GM18520 (cell line): ENCODE data around the gene PCP4L1.
"Not testable (repeated sequence)": the region's sequence is repeated elsewhere in the genome, so short reads cannot be mapped to it uniquely, and the experiment has no call there.

ENCODE experiments used
- ATAC-seq: cut with Tn5 transposase; IDR thresholded peaks from one replicate; pipeline ENCODE4 v1.9.1; 2021; ENCODE audit not compliant: unreplicated experiment

The PCP4L1 gene

DNA sequence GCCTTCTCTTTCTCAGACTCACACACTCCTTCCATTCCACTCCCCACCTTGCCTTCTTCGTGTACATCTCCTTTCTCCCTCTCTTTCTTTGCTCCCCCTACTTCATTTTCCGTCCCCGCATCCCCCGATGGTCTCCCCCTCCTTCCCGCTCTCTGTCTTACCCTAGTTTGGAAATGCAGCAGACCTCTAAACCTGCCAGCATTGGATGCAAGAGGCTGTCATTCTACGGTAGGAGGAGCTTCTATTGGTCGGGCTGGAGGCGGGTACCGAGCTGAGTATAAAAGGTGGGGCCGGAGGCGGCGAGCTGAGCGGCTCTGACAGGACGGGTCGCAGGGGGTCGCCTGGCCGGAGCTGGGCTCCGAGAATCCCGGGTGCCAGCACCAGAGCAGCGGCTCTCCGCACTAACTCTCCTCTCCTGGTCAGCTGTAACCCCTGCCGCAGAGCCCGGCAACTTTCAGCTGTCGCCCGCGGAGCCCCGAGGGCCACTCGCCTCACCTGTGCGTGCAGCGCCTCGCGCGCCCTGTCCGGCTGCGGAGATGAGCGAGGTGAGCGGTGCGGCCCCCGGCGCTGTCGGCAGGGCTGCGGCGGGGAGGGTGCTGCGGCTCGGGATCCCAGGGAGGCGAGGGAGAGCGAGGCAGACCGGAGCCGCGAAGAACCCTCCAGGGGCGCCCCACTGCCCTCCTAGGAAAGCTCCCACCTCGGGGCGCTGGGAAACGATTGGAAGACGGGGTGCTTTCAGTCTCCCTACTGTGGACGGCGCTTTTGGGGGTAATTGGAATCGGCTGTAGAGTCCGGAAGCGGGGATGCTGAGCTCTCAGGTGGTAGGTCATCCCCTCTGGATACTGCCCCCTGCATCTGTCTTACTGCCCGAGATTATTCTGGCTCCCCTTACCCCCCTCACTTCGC is at the start of gene PCP4L1:
TSS of gene PCP4L1 (plus strand) at position 307 of the 906 bp plus-strand sequence. CDS start at position 537, 230 bp downstream.
- ATAC-seq: no peak

GRCh38 chr1:161209790-161210409 is 48.6 kb upstream of the PCP4L1 start:
- ATAC-seq: no peak

GRCh38 chr1:161214369-161214768 is 44.2 kb upstream of the PCP4L1 start:
- no peak for ATAC-seq

DNA sequence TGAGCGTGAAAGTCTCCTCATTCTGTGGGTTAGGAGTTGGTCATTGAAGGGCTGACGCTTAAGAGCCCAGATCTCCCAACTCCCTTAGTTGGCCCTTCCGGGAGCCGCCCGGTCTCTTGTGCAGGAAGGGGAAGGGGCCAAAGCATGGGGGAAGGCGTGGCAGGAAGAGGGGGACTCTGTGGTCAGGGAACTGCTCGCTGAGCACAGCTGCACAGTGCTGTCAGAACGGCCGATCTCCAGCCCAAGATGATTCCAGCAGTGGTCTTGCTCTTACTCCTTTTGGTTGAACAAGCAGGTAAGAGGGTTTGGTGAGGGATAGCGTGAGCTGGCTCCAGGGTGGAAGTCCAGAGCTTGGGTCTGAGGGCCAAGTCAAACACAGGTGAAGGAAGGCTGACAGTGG is 43.5 kb upstream of the PCP4L1 start, which contains the start of gene FCER1G:
TSS of gene FCER1G (plus strand) at position 220 of the 400 bp plus-strand sequence. CDS start at position 247, 27 bp downstream.
- ATAC-seq: no peak

GRCh38 chr1:161216945-161217712 is 41.4 kb upstream of the PCP4L1 start:
- ATAC-seq: peak; percentile 75

GRCh38 chr1:161217831-161218230 is 40.7 kb upstream of the PCP4L1 start:
- no peak for ATAC-seq

- ATAC-seq: no peak
Measured at GRCh38 chr1:161218301-161219077, 40.1 kb upstream of the PCP4L1 start.

DNA sequence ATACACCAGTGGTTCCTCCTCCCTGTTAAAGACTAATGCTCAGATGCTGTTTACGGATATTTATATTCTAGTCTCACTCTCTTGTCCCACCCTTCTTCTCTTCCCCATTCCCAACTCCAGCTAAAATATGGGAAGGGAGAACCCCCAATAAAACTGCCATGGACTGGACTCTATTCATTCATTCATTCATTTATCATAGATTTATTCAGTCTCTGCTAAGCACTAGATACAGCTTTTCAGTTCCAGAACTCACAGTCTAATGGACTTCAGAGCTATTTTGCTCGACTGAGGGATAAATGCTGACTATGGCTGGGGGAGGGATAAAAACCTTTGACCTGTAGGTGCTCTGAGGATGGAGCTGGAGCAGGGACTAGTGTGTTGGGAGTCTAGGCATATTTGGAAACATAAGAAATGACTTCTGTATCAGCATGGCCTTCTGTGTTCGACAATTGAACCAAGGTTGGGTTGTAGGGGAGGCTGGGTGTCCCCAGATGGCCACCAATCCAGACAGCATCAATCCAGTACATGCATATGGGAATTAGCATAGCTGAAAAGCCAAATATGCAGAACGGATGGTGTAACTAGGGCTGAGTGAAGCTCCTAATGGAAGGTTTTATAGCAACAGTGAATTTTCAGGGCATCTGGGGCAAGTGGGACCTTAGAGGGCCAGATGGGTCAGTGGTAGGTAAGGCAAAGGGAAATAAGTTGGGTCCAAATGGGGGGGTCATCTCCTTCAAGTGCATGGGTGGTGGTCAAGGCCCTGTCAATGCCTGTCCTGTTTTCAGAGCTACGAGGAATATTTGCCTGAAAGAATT is 39.3 kb upstream of the PCP4L1 start:
- no peak for ATAC-seq

DNA sequence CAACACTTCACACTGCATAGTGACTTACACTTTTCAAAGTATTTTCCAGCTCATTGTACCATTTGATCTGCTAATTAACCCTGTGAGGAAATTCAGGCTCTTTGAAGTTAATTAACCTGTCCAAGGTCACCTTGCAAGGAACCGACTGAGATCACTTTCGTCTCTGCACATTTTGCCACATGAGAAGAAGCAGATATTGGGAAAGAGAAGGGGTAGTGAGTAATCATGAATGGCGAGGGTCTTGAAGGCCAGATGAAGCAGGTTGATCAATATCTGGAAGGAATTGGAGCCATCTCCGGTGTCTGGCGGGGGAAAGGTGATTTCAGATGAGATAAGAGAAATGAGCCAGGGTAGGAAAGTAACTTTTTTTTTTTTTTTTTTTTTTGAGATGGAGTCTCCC is 38.5 kb upstream of the PCP4L1 start:
- ATAC-seq: no peak

- ATAC-seq: no peak
Measured at GRCh38 chr1:161222175-161223019, 36.1 kb upstream of the PCP4L1 start.

GRCh38 chr1:161223805-161224694 is 34.5 kb upstream of the PCP4L1 start:
- no peak for ATAC-seq

GRCh38 chr1:161224695-161225087 is 33.9 kb upstream of the PCP4L1 start:
- not testable (repeated sequence) for ATAC-seq

DNA sequence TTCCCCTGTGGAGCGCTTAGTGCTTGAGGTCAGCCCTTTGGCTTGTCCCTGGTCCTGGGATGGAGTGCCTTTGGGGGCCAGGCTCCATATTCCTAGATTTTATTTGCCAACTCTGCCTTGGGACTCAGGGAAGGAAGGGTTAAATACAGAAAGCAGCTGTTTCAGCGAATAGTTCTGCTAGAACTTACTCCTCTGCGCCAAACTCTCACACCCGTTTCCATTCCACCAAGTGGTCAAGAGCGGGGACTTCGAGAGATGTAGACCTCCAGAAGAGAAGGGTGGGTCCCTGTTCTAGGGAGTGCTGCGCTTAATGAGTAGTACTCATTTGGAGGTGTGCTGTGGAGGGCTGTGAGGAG is 33.4 kb upstream of the PCP4L1 start:
- ATAC-seq: no peak

GRCh38 chr1:161225534-161226319 is 32.8 kb upstream of the PCP4L1 start, which contains the start of gene TOMM40L:
TOMM40L (plus strand) TSS chr1:161226060; CDS start chr1:161226490, 430 bp downstream.
- ATAC-seq: peak; percentile 94

DNA sequence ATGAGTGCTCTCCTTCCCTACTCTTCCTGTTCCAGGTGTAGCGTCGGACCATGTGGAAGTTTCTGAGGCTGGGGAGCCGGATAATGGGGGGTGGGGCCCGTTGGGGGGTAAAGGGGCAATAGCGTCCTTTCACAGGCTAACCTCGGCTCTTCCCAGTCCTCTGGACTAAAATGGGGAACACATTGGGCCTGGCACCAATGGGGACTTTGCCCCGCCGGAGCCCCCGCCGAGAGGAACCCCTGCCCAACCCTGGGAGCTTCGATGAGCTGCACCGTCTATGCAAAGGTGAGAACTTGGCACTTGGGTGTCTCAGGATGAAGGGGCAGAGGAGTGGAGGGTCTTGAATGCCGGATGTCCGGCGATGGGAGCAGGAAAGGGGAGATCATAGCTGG is 32.2 kb upstream of the PCP4L1 start:
- no peak for ATAC-seq

DNA sequence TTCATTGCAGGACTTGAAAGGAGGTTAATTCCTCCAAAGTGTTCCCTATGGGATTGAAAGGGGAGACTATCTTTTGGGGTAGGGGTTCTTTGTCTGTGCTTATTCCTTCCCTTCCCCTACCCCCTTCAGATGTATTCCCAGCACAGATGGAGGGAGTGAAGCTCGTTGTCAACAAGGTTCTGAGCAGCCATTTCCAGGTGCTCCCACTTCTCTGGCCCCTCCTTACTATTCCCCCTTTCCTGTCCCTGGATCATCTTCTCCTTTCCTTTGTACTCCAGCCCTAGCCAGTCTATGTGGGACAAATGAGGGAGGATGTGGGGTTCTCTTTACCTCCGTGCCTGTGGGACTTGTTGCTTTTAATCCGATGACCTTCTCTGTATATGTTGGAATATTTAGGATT is 31.8 kb upstream of the PCP4L1 start:
- ATAC-seq: no peak
